Measurements from ENCODE around the gene KLHL29. TPM values are rescaled to one million over a fixed set of nuclear protein-coding genes. Genes with fewer than 3 reads are reported as not detected.

Gene KLHL29
- polyA plus RNA-seq, 3 donors = 0.03 TPM; not detected in 2

DNA sequence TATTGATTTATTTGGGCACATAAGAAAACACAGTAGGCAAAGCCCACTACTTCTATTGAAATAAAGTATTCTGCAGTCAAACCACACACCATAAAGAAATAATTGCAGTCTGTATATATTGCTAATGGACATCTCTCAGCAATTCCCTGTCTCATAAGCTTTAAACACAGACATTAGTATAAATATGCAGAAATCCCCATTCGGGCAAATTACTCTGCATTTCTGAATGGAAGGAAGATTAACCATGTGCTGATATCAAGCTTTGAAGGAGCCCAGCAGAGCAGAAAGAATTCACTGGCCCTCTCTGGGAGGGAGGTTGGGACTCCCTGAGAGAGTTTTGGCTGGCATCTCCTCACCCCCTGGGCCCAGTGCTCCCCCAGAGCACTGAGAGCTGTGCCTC, 272.4 kb downstream of the KLHL29 start:
- H2AFZ ChIP-seq (ENCODE audit: insufficient read depth, low read depth, low read length, poor library complexity, severe bottlenecking) = no peak overlapping the region
- no peaks in the 10 kb centered on the region for H3K79me2 ChIP-seq (ENCODE audit: insufficient read depth, low read length)
- Mint-ChIP-seq H3K27ac (no peak overlapping the region), H3K27me3 (ENCODE audit: low read depth in 3 of 3) (peaks cover 7 to 22% (median 11%) of the 10 kb centered on the region in 3 donors), H3K36me3 (no peaks in the 10 kb centered on the region), H3K4me3 (no peak overlapping the region), H3K4me1 (peaks cover 6% of the 10 kb centered on the region), H3K9me3 (peaks cover 0 to 3% (median 0%) of the 10 kb centered on the region in 7 donors)
- WGBS (ENCODE audit: insufficient coverage) = no CpG with 5 or more reads among the region's 1 CpG
- TF ChIP-seq, protein P1, sequence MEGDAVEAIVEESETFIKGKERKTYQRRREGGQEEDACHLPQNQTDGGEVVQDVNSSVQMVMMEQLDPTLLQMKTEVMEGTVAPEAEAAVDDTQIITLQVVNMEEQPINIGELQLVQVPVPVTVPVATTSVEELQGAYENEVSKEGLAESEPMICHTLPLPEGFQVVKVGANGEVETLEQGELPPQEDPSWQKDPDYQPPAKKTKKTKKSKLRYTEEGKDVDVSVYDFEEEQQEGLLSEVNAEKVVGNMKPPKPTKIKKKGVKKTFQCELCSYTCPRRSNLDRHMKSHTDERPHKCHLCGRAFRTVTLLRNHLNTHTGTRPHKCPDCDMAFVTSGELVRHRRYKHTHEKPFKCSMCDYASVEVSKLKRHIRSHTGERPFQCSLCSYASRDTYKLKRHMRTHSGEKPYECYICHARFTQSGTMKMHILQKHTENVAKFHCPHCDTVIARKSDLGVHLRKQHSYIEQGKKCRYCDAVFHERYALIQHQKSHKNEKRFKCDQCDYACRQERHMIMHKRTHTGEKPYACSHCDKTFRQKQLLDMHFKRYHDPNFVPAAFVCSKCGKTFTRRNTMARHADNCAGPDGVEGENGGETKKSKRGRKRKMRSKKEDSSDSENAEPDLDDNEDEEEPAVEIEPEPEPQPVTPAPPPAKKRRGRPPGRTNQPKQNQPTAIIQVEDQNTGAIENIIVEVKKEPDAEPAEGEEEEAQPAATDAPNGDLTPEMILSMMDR (IDR thresholded peaks at IDR 0.05) = no peak
- no peak for DNase-seq
- no peaks in the 10 kb centered on the region for H3K36me3 ChIP-seq (replicated peaks in 1 of 2; ENCODE audit: control insufficient read depth in 1 of 2, insufficient read depth in 2 of 2, low read length in 2 of 2)
- H3K4me3 ChIP-seq (replicated peaks in 1 of 3; ENCODE audit: low read depth in 2 of 3, low read length in 3 of 3) = no peak overlapping the region
- no peak overlapping the region for H3K27ac ChIP-seq (ENCODE audit: low read depth in 1 of 2, low read length in 2 of 2)
- no peaks in the 10 kb centered on the region for H4K20me1 ChIP-seq (ENCODE audit: insufficient read depth, low read length)
- no peaks in the 10 kb centered on the region for H3K9me3 ChIP-seq (replicated peaks in 1 of 2; ENCODE audit: control insufficient read depth in 1 of 2, insufficient read depth in 1 of 2, low read length in 2 of 2)
- intact Hi-C loops (cut with micrococcal nuclease) = no loop called here
- H3K9ac ChIP-seq (ENCODE audit: insufficient read depth, low read length, poor library complexity, severe bottlenecking) = no peak overlapping the region
- no peak overlapping the region for H3K4me2 ChIP-seq (replicated peaks; ENCODE audit: extremely low read depth, low read length, poor library complexity, severe bottlenecking)
- H3K27me3 ChIP-seq (ENCODE audit: control insufficient read depth in 2 of 2, insufficient read depth in 2 of 2, low read length in 2 of 2) = peaks cover 0 to 2% of the 10 kb centered on the region in 2 donors
- H3K4me1 ChIP-seq (ENCODE audit: control insufficient read depth in 1 of 2, insufficient read depth in 2 of 2, low read length in 2 of 2) = peaks cover 0 to 5% of the 10 kb centered on the region in 2 donors

DNA sequence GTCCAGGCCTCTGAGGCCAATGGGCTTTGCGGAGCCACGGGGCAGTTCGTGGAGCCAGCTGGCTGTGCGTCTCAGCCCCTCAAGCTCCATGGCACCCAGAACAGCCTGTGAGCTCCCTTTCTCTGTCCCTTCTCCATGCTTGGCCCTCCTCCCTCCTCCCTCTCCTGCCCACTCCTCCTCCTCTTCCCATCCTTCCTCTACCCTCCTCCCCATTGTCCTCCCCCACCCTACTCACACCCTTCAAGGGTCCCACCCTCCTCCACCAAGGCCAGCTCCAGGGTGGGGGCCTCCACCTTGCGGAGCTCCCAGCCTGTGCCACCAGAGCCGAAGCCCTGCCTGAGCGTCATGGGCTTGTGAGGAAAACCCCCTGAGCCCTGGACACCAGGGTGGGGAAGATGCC, 273.0 kb downstream of the KLHL29 start:
- Mint-ChIP-seq H3K4me1 (peaks cover 6% of the 10 kb centered on the region), H3K27me3 (ENCODE audit: low read depth in 3 of 3) (peaks cover 11 to 28% (median 16%) of the 10 kb centered on the region in 3 donors), H3K9me3 (peaks cover 0 to 3% (median 0%) of the 10 kb centered on the region in 7 donors), H3K36me3 (no peaks in the 10 kb centered on the region), H3K4me3 (no peak overlapping the region), H3K27ac (no peak overlapping the region)
- no peak for DNase-seq
- TF ChIP-seq, protein P1 (IDR thresholded peaks at IDR 0.05) = no peak
- Histone ChIP-seq H2AFZ (ENCODE audit: insufficient read depth, low read depth, low read length, poor library complexity, severe bottlenecking) (no peak overlapping the region), H3K4me1 (ENCODE audit: control insufficient read depth in 1 of 2, insufficient read depth in 2 of 2, low read length in 2 of 2) (peaks cover 0 to 5% of the 10 kb centered on the region in 2 donors), H3K4me3 (replicated peaks in 1 of 3; ENCODE audit: low read depth in 2 of 3, low read length in 3 of 3) (no peak overlapping the region), H3K9ac (ENCODE audit: insufficient read depth, low read length, poor library complexity, severe bottlenecking) (no peak overlapping the region), H3K27ac (ENCODE audit: low read depth in 1 of 2, low read length in 2 of 2) (no peak overlapping the region), H3K79me2 (ENCODE audit: insufficient read depth, low read length) (no peaks in the 10 kb centered on the region), H4K20me1 (ENCODE audit: insufficient read depth, low read length) (no peaks in the 10 kb centered on the region), H3K9me3 (replicated peaks in 1 of 2; ENCODE audit: control insufficient read depth in 1 of 2, insufficient read depth in 1 of 2, low read length in 2 of 2) (no peaks in the 10 kb centered on the region), H3K27me3 (ENCODE audit: control insufficient read depth in 2 of 2, insufficient read depth in 2 of 2, low read length in 2 of 2) (peaks cover 0 to 8% of the 10 kb centered on the region in 2 donors), H3K36me3 (replicated peaks in 1 of 2; ENCODE audit: control insufficient read depth in 1 of 2, insufficient read depth in 2 of 2, low read length in 2 of 2) (no peaks in the 10 kb centered on the region), H3K4me2 (replicated peaks; ENCODE audit: extremely low read depth, low read length, poor library complexity, severe bottlenecking) (no peak overlapping the region)
- intact Hi-C loops (cut with micrococcal nuclease) = no loop called here
- WGBS (ENCODE audit: insufficient coverage) = 100% methylated on average over 5 of the region's 7 CpGs
